PC-3 (cell line): ENCODE data around the gene SERBP1. TPM values are rescaled to one million over a fixed set of nuclear protein-coding genes. Genes with fewer than 3 reads are reported as not detected.

Experiments used
- ATAC-seq: fragments of 200-7000 bp; cut with Tn5 transposase; 2 replicates; pipeline ENCODE4 v1.9.1; 2020; ENCODE audit warnings: mild to moderate bottlenecking, moderate library complexity
- BruUV-seq: library from RNA; stranded (reverse); fragments of 400-500 nt; replicated peaks from 2 replicates; lab custom pipeline; 2021; lab: Mats Ljungman, UMichigan
- CTCF ChIA-PET: fragments of 300-600 bp; sonication (Branson Sonifier 250); formaldehyde crosslinking; loops from one replicate; lab custom pipeline; 2022; ENCODE audit warnings: antibody characterized with exemption; lab: Charles Lee
- POLR2A ChIA-PET: fragments of 300-600 bp; sonication (Branson Sonifier 250); formaldehyde crosslinking; loops from one replicate; lab custom pipeline; 2022; ENCODE audit warnings: antibody characterized with exemption; ENCODE audit not compliant: unreplicated experiment; lab: Charles Lee
- DNase-seq: peaks from one replicate; pipeline ENCODE4 v3.0.0-alpha.2; 2015
- H2AFZ ChIP-seq: fragments of 300-600 bp; sonication (generic); 2 replicates; pipeline ENCODE4 v1.6.0; 2016; ENCODE audit warnings: antibody characterized with exemption, low read length
- H3F3A ChIP-seq: fragments of 300-600 bp; sonication (generic); one replicate; pipeline ENCODE4 v1.6.0; 2017; ENCODE audit warnings: antibody characterized with exemption, low read length, control low read depth, mild to moderate bottlenecking; ENCODE audit not compliant: unreplicated experiment
- H3K27ac ChIP-seq: fragments of 300-600 bp; sonication (generic); 2 replicates; pipeline ENCODE4 v1.5.1; 2016; ENCODE audit warnings: mild to moderate bottlenecking, low read length
- H3K27me3 ChIP-seq: fragments of 300-600 bp; sonication (generic); 2 replicates; pipeline ENCODE4 v1.6.1; 2016; ENCODE audit warnings: low read length, mixed read lengths
- H3K36me3 ChIP-seq: fragments of 300-600 bp; sonication (generic); 2 replicates; pipeline ENCODE4 v1.6.1; 2016; ENCODE audit warnings: low read depth, mixed run types, low read length, mixed read lengths
- H3K4me1 ChIP-seq: fragments of 300-600 bp; sonication (generic); 2 replicates; pipeline ENCODE4 v1.5.1; 2016; ENCODE audit warnings: low read length; ENCODE audit not compliant: insufficient read depth
- H3K4me2 ChIP-seq: fragments of 300-600 bp; sonication (generic); 2 replicates; pipeline ENCODE4 v1.6.0; 2016; ENCODE audit warnings: low read length
- H3K4me3 ChIP-seq: fragments of 300-600 bp; sonication (generic); 2 replicates; pipeline ENCODE4 v1.5.1; 2016; ENCODE audit warnings: mild to moderate bottlenecking, low read length, mixed read lengths
- H3K79me2 ChIP-seq: fragments of 300-600 bp; sonication (generic); 2 replicates; pipeline ENCODE4 v1.6.1; 2017; ENCODE audit warnings: low read length, mixed read lengths
- H3K9ac ChIP-seq: fragments of 300-600 bp; sonication (generic); 2 replicates; pipeline ENCODE4 v1.6.0; 2016; ENCODE audit warnings: mild to moderate bottlenecking, low read length
- H3K9me2 ChIP-seq: fragments of 300-600 bp; sonication (generic); replicated peaks from 2 replicates; pipeline ENCODE4 v1.6.1; 2016; ENCODE audit warnings: mixed run types, low read length, mixed read lengths
- H3K9me3 ChIP-seq: fragments of 300-600 bp; sonication (generic); 2 replicates; pipeline ENCODE4 v1.6.1; 2016; ENCODE audit warnings: low read length, mixed read lengths
- H4K20me1 ChIP-seq: fragments of 300-600 bp; sonication (generic); 2 replicates; pipeline ENCODE4 v1.6.1; 2016; ENCODE audit warnings: low read length, mixed read lengths
- CTCF ChIP-seq: fragments of 300-600 bp; sonication (generic); conservative IDR thresholded peaks from 2 replicates; pipeline ENCODE4 v1.5.1; 2017; ENCODE audit warnings: antibody characterized with exemption, low read depth, mild to moderate bottlenecking, low read length
- EZH2 ChIP-seq: fragments of 300-600 bp; sonication (generic); IDR thresholded peaks from one replicate; pipeline ENCODE4 v1.6.1; 2017; ENCODE audit warnings: antibody characterized with exemption, mild to moderate bottlenecking, low read length; ENCODE audit not compliant: unreplicated experiment
- EZH2phosphoT487 ChIP-seq: fragments of 300-600 bp; sonication (generic); IDR thresholded peaks from 2 replicates; pipeline ENCODE4 v1.6.1; 2018; ENCODE audit warnings: mild to moderate bottlenecking, antibody characterized with exemption, low read length, borderline replicate concordance
- intact Hi-C: fragments of 100-400 bp; cut with micrococcal nuclease; formaldehyde crosslinking; loops from 2 replicates; pipeline ENCODE4 v1.9.0; 2023
- total RNA-seq: library from RNA; depleted of rRNA; stranded (reverse); fragments of >200 nt; gene quantifications from 2 replicates; pipeline ENCODE4 v1.2.3, GENCODE V29; 2014

SERBP1 gene
- total RNA-seq, 1 experiment from 2014 or later: 256 TPM

- Histone ChIP-seq H3K27ac (no peak overlapping the region), H3K27me3 (no peaks in the 10 kb centered on the region), H3K79me2 (no peaks in the 10 kb centered on the region), H3K4me1 (peaks cover 10% of the 10 kb centered on the region; the same call in 1 of the 2 replicates), H3K9ac (no peak overlapping the region), H2AFZ (no peak overlapping the region), H3K4me3 (no peak overlapping the region), H3F3A (no peaks in the 10 kb centered on the region), H3K9me2 (no peaks in the 10 kb centered on the region), H3K4me2 (no peak overlapping the region), H3K9me3 (no peaks in the 10 kb centered on the region), H4K20me1 (no peaks in the 10 kb centered on the region), H3K36me3 (no peaks in the 10 kb centered on the region)
- ATAC-seq: no peak
- intact Hi-C loops: no loop called here
- POLR2A ChIA-PET: no interaction called here
- DNase-seq: no peak
- CTCF ChIA-PET: no interaction called here
- no TSS peak for BruUV-seq
- TF ChIP-seq EZH2phosphoT487: no peak
- no peak for TF ChIP-seq CTCF
- no peak for TF ChIP-seq EZH2
These were observed 34.5 kb upstream of the SERBP1 start for GRCh38 chr1:67464746-67465145.

GRCh38 chr1:67464058-67464457, 33.9 kb upstream of the SERBP1 start:
- Histone ChIP-seq H3K79me2 (no peaks in the 10 kb centered on the region), H4K20me1 (no peaks in the 10 kb centered on the region), H3K9me3 (no peaks in the 10 kb centered on the region), H3F3A (no peaks in the 10 kb centered on the region), H3K27ac (no peak overlapping the region), H3K4me1 (peaks cover 14% of the 10 kb centered on the region; the same call in 1 of the 2 replicates), H2AFZ (no peak overlapping the region), H3K9ac (no peak overlapping the region), H3K27me3 (no peaks in the 10 kb centered on the region), H3K36me3 (no peaks in the 10 kb centered on the region), H3K4me3 (no peak overlapping the region), H3K4me2 (no peak overlapping the region), H3K9me2 (no peaks in the 10 kb centered on the region)
- POLR2A ChIA-PET: interaction anchor here (0.6 kb wide), 1 partner anchor 176 kb away, joined by 7 read pairs; no protein-coding TSS in a partner anchor
- TF ChIP-seq CTCF: no peak
- TF ChIP-seq EZH2phosphoT487: no peak
- ATAC-seq (no peak), DNase-seq (no peak)
- BruUV-seq: no TSS peak
- CTCF ChIA-PET: no interaction called here
- intact Hi-C loops: no loop called here

- Histone ChIP-seq H3K36me3 (no peaks in the 10 kb centered on the region), H3F3A (no peaks in the 10 kb centered on the region), H2AFZ (no peak overlapping the region), H3K27me3 (no peaks in the 10 kb centered on the region), H4K20me1 (no peaks in the 10 kb centered on the region), H3K4me1 (peaks cover 10% of the 10 kb centered on the region; the same call in 1 of the 2 replicates), H3K9ac (no peak overlapping the region), H3K27ac (no peak overlapping the region), H3K9me3 (no peaks in the 10 kb centered on the region), H3K9me2 (no peaks in the 10 kb centered on the region), H3K4me3 (no peak overlapping the region), H3K79me2 (no peaks in the 10 kb centered on the region), H3K4me2 (no peak overlapping the region)
- intact Hi-C loops: no loop called here
- ChIA-PET POLR2A (interaction anchor here (0.6 kb wide), 1 partner anchor 175 kb away, joined by 7 read pairs; no protein-coding TSS in a partner anchor), CTCF (no interaction called here)
- no TSS peak for BruUV-seq
- no peak for TF ChIP-seq CTCF
- TF ChIP-seq EZH2: no peak
- no peak for TF ChIP-seq EZH2phosphoT487
- ATAC-seq (no peak), DNase-seq (no peak)
These were observed 33.2 kb upstream of the SERBP1 start for GRCh38 chr1:67463298-67463955.
